ENCODE data around the gene ARHGEF26. TPM values are rescaled to one million over a fixed set of nuclear protein-coding genes. Genes with fewer than 3 reads are reported as not detected.

ARHGEF26 gene
- total RNA-seq, 1 donor from 2014 or later = 1.4 TPM

DNA sequence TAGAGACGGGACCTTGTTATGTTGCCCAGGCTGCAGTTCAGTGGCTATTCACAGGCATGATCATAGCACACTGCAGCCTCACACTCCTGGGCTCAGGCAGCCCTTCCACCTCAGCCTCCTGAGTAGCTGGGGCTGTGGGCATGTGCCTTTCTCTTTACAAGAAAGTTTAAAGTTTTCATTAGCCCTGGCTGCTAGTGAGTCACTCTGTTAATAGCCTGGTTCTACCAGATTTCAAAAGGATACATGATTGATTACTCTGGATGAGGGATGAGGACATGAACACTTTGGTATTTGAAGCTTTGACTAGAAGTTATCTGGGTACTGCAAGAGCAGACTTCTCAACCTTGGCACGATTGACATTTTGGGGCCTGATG is 108.0 kb downstream of the ARHGEF26 start:
- ATAC-seq (no peak), DNase-seq (no peak)
- intact Hi-C loops (cut with micrococcal nuclease) = no loop called here

DNA sequence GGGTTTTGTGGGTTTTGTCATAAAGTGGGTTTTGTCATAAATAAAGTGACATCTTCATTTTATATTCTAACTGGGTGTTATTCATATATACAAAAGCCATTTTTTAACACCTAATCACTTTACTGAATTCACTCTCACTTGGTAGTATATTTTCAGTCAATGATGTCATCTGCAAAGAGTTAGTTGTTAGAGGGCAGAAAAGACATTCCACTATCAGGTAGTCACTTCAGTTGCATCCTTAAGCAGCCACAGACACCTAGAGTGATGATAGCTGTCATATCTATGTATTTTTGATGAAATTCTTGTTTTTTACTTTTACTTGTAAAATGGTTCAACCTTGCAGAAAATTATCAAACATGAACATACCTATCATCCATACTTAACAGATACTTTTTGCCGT is 114.1 kb downstream of the ARHGEF26 start:
- ATAC-seq (no peak), DNase-seq (no peak)
- intact Hi-C loops (cut with micrococcal nuclease) = no loop called here

- DNase-seq = no peak
- ATAC-seq = no peak
- intact Hi-C loops (cut with micrococcal nuclease) = no loop called here
Measured at GRCh38 chr3:154236331-154236730, 115.1 kb downstream of the ARHGEF26 start.

DNA sequence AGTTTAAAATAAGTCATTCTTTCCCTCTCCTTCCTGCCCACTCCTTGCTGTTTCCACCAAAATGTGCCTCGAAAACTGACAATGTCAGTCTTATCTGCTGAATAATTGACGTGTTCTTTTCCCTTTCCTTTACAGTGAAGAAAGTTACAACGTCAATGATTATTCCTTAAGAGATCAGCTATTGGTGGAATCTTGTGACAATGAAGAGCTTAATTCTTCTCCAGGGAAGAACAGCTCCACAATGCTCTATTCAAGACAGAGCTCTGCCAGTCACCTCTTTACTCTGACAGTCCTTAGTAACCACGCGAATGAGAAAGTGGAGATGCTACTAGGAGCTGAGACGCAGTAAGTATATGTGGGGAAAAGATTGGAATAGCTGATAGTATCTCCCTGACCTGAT is 119.0 kb downstream of the ARHGEF26 start:
- ATAC-seq (no peak), DNase-seq (no peak)
- intact Hi-C loops (cut with micrococcal nuclease) = no loop called here

- DNase-seq = no peak
- no peak for ATAC-seq
- intact Hi-C loops (cut with micrococcal nuclease) = no loop called here
Measured at GRCh38 chr3:154241496-154241895, 120.3 kb downstream of the ARHGEF26 start.

DNA sequence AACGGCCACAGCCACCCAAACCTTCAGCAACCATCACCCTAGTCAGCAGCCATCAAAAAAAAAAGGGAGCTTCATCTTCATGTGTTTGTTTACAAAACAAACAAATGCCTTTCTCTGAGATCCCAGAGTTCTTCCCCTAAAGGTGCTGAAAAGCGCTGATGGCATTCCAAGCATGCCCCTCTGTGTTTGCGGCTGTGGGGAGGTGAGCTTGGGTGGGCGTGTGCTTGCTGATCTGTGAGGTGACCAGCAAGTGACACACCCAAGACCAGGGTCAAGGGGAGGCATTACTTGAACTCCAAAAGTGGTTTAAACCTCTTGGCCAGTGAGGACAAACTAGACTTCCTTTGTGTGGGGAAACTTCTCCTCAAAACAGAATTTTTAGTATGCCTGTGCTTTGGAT is 121.6 kb downstream of the ARHGEF26 start:
- ATAC-seq (no peak), DNase-seq (no peak)
- intact Hi-C loops (cut with micrococcal nuclease) = no loop called here

GRCh38 chr3:154243353-154243752 is 122.2 kb downstream of the ARHGEF26 start:
- intact Hi-C loops (cut with micrococcal nuclease) = no loop called here
- ATAC-seq (peak; percentile 85), DNase-seq (no peak)

DNA sequence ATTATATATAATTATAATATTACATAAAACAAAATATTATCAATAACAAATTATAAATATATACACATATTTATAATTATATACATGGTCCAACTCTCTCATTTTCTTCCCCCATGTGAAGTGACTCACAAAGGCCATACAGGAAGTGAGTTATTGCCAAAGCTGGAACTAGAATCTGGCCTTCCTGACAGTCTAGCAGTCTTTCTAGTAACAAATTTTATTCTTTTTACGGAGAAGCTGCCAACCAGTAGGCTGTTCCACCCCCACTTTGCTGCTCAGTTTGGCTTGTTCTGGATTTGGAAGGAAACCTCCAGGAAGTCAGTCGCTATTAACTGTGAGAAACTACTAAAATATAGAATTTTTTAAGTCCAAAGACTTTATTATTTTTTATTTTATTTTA is 123.5 kb downstream of the ARHGEF26 start:
- peak; percentile 53 for ATAC-seq
- no peak for DNase-seq
- intact Hi-C loops (cut with micrococcal nuclease) = no loop called here

- intact Hi-C loops (cut with micrococcal nuclease) = no loop called here
- no peak for ATAC-seq
- DNase-seq = no peak
Measured at GRCh38 chr3:154247806-154248415, 126.7 kb downstream of the ARHGEF26 start.

DNA sequence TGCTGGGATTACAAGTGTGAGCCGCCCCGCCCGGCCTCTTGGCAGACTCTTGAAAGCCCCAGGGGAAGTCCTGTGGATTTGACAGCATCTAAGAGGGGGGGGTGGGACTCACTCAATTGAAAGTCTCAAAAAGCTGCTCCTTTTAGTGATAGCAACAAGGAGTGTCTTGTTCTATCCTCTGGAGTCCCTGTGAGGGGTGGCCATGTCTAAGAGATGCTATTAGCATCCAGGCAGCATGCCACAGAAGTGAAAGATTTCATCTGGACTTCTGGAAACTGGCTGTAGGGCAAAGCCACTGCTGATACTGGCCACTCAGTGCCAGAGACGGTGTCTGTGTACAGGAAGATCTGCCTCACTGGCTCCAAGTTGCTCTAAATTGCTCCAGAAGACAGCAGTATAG is 129.1 kb downstream of the ARHGEF26 start:
- DNase-seq = peak; percentile 26
- ATAC-seq = no peak
- intact Hi-C loops (cut with micrococcal nuclease) = loop anchor here (10.0 kb wide), 2 partner anchors 125 to 1225 kb away; partner anchors contain the start of gene ARHGEF26

DNA sequence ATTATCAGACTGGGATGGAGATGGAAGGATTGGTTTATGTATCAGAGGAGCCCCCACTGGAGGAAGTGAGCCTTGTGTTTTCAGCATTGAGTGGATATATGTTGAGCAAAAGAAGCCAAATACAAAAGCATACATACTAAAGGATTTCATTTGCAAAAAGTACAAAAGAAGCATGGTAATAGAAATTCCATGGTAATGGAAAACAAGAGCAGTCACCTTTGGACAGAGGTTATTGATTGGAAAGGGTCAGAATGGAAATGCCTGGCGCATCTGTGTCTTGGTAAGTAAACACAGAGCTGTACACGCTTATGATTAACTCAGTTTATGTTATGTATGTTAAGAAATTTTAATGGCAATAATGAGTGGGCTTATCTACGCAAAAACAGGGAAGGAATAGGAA is 130.4 kb downstream of the ARHGEF26 start:
- intact Hi-C loops (cut with micrococcal nuclease) = loop anchor here (2.0 to 10.0 kb wide), 3 partner anchors 127 to 1227 kb away; partner anchors contain the start of gene ARHGEF26
- ATAC-seq = no peak
- no peak for DNase-seq

DNA sequence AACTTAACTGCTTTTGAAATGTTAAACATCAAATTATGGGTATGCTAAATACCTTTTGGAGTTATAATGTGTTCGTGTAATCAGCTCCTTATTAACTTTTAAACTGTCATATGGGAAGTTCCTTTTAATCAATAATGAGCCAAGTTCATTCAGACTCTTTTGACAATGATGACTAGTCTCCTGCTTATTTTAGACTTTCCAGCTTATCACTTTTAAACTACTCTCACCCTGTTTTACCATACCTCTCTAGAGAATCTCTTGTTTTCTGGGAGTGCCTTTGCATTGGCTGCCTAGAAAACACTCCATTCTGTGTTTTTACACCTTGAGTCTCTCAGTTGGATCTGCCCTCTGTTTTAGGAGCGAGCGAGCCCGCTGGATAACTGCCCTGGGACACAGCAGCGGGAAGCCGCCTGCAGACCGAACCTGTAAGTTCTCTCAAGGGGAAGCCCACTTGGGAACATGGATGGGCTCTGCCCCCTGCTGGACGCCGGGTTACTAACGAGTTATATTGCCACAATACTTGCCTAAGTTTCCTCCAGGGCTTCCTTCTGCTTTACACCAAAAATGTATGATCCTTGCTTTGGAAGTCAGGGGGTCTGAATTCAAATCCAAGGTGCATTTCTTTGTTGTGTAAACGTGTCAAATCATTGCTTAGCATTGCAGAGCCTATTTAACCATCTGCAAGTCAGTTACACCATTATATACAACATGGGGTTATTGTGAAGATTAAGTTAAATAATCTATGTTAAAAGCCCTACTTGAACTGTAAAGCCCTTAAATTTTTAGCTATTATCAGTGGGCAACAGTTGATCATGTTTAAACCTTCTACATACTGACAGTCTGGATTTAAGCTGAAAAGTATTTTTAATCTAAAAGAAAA is 131.8 kb downstream of the ARHGEF26 start:
- intact Hi-C loops (cut with micrococcal nuclease) = loop anchor here (2.0 to 10.0 kb wide), 3 partner anchors 128 to 1228 kb away; partner anchors contain the start of gene ARHGEF26
- peak; percentile 94 for DNase-seq
- ATAC-seq = peak; percentile 96

DNA sequence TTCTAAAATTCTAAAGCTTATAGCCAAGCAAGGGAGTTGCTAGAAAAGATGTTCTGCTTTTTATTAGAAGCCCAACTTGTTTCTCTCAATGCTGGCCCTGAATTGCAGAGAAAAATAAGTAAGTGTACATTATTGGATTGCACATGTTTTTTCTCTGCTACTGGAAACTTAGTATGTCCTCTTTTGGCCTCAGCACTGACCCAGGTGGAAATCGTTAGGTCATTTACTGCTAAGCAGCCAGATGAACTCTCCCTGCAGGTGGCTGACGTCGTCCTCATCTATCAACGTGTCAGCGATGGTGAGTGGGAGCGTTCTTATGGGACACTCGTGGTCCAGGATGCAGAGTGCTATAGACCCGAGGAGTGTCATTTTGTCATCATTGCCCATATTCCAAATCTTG is 133.3 kb downstream of the ARHGEF26 start:
- DNase-seq (no peak), ATAC-seq (no peak)
- intact Hi-C loops (cut with micrococcal nuclease) = loop anchor here (2.0 to 10.0 kb wide), 3 partner anchors 20 to 1230 kb away; partner anchors contain the start of gene ARHGEF26

DNA sequence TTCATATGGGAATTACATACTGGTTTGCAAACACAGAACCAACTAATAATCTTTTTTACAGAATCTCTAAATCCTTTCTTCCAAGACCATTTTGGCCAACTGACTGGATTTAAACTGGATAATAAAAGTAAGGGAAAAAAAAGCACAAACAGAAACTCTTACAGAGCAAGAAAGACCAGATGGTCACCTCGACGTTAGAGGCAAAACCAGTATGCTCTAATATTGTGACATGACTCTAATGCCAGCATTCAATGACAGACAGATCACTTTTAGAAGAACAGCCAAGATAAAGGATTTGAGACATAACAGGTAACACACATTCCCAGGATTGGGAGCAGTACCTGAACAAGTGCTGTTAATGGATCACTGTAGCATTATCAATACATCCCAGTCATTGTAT is 152.2 kb downstream of the ARHGEF26 start:
- DNase-seq (no peak), ATAC-seq (no peak)
- intact Hi-C loops (cut with micrococcal nuclease) = no loop called here

DNA sequence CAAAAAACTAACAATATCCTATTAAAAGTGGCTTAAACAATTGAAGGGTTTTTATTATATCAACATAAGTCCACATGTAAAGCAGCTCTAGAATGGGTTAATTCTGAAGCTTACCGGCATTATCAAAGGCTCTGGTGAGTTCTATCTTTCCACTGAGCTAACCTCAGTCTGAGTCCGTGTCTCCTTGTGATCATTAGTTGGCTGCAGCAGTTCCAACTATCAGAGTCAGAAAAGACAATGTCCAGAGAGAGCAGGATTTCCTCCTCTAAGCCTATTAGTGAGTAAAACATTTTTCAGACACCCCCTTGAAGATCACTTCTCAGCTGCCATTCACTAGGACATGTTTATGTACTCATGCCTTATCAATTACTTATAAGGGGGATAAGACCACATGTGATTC is 153.2 kb downstream of the ARHGEF26 start:
- ATAC-seq (peak; percentile 68), DNase-seq (no peak)
- intact Hi-C loops (cut with micrococcal nuclease) = loop anchor here (2.0 kb wide), 1 partner anchor 20 kb away; no protein-coding TSS in a partner anchor

DNA sequence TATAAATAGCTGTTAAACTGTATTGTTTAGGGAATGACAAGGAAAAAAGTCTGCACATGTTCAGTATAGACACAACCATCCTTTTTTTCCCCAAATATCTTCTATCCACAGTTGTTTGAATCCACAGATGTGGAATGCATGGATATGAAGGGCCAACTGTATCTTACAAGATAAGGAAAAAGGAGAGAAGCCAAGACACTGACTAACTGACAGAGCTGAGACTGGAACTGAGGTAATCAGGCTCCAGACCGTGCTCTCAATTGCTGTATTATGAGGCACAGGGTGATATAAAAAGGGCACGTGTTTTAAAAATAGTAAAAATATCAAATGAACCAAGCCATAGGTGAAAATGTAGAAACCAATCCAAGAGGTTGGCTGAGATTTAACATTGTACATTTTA is 154.1 kb downstream of the ARHGEF26 start:
- peak; percentile 75 for ATAC-seq
- intact Hi-C loops (cut with micrococcal nuclease) = loop anchor here (2.0 kb wide), 1 partner anchor 20 kb away; no protein-coding TSS in a partner anchor
- no peak for DNase-seq

GRCh38 chr3:154275965-154276364 is 154.8 kb downstream of the ARHGEF26 start:
- no peak for DNase-seq
- intact Hi-C loops (cut with micrococcal nuclease) = loop anchor here (2.0 kb wide), 1 partner anchor 21 kb away; no protein-coding TSS in a partner anchor
- ATAC-seq = peak; percentile 69

DNA sequence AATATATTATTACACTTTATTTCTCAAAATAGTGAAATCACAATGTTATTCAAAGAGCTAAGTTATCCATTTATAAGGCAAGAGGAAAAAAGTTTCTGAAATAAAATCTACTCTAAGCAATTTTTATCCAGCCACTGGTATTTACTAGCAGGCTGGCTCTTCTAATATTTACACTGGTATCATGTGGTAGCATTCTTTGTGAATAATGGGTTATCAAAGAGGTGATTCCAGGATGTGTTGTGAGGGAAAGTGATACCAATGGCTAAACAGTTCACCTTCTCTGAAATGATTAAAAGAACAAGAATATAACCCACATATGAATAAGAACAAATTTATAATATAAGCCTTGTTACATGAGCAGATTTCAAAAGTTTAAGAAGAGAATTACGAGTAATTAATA is 159.0 kb downstream of the ARHGEF26 start:
- intact Hi-C loops (cut with micrococcal nuclease) = no loop called here

DNA sequence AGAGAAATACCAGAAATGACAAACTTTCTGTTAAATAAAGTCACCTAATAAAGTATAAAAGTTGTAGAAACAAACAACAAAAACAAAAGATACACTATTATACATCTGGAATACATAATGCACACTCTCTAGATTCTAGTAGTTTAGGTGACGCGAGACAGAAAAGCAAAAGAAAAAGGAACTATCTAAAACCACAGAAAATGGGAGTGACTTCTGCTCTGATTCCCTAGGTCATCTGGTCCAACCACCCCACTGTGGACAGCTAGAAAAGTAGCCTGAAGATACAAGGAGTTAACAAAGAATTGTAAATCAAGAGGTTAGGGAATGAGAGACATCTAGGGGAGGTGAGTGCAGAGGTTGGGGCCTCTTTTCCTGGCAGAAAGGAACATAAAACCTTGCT is 164.0 kb downstream of the ARHGEF26 start:
- no peak for ATAC-seq
- DNase-seq = no peak
- intact Hi-C loops (cut with micrococcal nuclease) = no loop called here

More for the DNA sequence above, 159.0 kb downstream of the ARHGEF26 start:
- DNase-seq (no peak), ATAC-seq (no peak)

DNA sequence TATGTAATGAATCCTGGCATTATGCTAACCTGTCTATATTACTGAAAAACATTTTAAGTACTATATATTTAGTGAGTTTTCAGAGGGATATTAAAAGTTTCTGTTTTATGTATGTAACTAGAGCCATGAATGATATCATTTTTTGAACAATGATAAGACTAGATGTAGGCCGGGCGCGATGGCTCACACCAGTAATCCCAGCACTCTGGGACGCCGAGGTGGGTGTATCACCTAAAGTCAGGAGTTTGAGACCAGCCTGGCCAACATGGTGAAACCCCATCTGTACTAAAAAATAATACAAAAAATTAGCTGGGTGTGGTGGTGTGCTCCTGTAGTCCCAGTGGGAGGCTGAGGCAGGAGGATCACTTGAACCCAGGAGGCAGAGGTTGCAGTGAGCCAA is 169.0 kb downstream of the ARHGEF26 start:
- intact Hi-C loops (cut with micrococcal nuclease) = no loop called here
- no peak for ATAC-seq
- DNase-seq = no peak

Measured in left ventricle myocardium superior (tissue), 1 donor.